Fibroblast of the conjunctiva (primary cell): Measurements from ENCODE around the gene NUP93.

Experiments used
- DNase-seq: peaks from one replicate; pipeline ENCODE4 v3.0.0-alpha.2; 2010; ENCODE audit warnings: low read depth

The NUP93 gene

DNA sequence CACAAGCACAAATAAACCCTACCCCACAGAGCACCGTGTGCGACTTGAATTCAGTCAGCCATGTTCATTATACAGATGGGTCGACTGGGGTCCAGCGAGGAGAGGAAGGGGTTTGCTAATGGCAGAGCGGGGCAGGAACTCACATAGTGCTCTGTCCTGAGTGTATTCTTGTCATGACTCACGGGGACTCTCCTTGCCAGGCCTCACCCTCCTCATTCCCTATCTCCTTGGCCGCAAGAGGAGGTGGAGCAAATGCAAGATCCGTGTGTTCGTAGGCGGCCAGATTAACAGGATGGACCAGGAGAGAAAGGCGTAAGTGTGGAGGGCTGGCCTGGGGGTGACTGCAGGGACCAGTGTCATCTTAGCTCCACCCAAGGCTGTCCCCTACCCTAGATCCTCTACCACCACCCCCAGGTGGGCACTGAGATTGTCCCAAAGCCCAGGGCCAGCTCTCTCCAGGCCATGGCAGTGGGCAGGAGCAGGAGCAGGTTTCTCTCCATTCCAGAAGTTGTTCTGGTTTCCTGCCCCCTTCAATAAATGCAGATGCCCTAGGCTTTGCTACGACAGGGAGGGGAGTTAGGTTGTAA lies 164.5 kb downstream of the NUP93 start:
- no peak for DNase-seq

DNA sequence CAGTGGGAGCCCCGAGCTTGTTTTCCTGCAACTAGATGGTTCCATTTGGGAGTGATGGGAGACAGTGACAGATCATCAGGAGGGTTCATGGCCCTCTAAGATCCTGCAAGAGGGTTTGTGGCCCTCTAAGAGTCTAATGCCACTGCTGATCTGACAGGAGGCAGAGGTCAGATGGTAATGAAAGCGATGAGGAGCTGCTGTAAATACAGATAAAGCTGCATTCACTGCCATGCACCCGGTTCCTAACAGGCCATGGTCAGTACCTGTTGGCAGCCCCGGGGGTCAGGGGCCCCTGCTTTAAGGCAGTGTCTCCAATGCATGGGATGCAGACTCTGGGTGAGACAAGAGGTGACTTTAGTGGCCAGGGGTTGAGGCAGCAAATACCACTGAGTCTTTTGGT lies 165.9 kb downstream of the NUP93 start:
- DNase-seq, result no peak

DNA sequence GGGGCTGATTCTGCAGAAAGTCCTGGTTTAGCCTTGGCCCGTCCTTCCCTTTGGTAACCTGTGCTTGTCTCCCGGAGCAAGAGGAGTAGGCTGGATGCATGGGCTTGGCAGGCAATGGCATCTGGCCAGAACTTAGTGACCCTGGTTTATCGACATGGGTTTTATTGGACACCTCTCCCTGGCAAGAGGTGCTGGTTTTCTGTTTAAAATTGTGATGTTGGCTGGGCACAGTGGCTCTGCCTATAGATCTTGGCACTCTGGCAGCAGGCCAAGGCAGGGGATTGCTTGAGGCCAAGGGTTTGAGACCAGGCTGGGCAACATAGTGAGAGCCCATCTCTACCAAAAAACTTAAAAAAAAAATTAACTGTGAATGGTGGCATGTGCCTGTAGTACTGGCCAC lies 166.3 kb downstream of the NUP93 start:
- no peak for DNase-seq

- DNase-seq, result no peak
Observed at GRCh38 chr16:56897026-56897799, 167.3 kb downstream of the NUP93 start.

- no peak for DNase-seq
Observed at GRCh38 chr16:56898847-56899246, 168.9 kb downstream of the NUP93 start.
